Esophagus muscularis mucosa (tissue), 3 donors: ENCODE results near the gene TRPV2.

Source experiments
- CTCF ChIP-seq, 3 experiments: fragments of 200-600 bp in 2 of 3; fragments of 450-650 bp in 1 of 3; sonication (generic) in 2 of 3; IDR thresholded peaks; one replicate each; pipeline ENCODE4 v1.5.1; 2017 to 2019; ENCODE audit warnings: antibody characterized with exemption in 3 of 3, mild to moderate bottlenecking in 2 of 3, moderate library complexity in 1 of 3
- EP300 ChIP-seq: sonication (generic); formaldehyde crosslinking; IDR thresholded peaks from one replicate; pipeline ENCODE4 v1.6.1; 2017; ENCODE audit warnings: antibody characterized with exemption

- no peak for TF ChIP-seq EP300
- no peak for TF ChIP-seq CTCF (IDR thresholded peaks at IDR 0.05)
Observed at GRCh38 chr17:16371742-16372141, 43.6 kb upstream of the TRPV2 start.
